ENCODE results near the gene ATOSA. TPM values are rescaled to one million over a fixed set of nuclear protein-coding genes. Genes with fewer than 3 reads are reported as not detected.

ATOSA gene, protein sequence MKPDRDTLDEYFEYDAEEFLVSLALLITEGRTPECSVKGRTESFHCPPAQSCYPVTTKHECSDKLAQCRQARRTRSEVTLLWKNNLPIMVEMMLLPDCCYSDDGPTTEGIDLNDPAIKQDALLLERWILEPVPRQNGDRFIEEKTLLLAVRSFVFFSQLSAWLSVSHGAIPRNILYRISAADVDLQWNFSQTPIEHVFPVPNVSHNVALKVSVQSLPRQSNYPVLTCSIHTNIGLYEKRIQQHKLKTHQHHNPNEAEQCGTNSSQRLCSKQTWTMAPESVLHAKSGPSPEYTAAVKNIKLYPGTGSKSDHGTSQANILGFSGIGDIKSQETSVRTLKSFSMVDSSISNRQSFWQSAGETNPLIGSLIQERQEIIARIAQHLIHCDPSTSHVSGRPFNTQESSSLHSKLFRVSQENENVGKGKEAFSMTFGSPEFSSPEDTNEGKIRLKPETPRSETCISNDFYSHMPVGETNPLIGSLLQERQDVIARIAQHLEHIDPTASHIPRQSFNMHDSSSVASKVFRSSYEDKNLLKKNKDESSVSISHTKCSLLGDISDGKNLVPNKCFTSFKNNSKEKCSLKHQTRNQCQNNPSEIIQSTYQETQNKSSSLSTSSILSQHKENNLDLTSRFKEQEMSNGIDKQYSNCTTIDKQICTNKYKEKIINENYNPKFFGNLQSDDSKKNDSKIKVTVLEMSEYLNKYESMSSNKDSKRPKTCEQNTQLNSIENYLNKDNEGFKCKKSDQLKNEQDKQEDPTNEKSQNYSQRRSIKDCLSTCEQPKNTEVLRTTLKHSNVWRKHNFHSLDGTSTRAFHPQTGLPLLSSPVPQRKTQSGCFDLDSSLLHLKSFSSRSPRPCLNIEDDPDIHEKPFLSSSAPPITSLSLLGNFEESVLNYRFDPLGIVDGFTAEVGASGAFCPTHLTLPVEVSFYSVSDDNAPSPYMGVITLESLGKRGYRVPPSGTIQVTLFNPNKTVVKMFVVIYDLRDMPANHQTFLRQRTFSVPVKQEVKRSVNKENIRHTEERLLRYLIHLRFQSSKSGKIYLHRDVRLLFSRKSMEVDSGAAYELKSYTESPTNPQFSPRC
- total RNA-seq: 42.0 TPM

GRCh38 chr15:52679232-52680040 is at the start of gene ATOSA:
ATOSA (minus strand) TSS chr15:52679388; CDS start chr15:52678021, 1,367 bp downstream.
- no peak for FAIRE-seq

DNA sequence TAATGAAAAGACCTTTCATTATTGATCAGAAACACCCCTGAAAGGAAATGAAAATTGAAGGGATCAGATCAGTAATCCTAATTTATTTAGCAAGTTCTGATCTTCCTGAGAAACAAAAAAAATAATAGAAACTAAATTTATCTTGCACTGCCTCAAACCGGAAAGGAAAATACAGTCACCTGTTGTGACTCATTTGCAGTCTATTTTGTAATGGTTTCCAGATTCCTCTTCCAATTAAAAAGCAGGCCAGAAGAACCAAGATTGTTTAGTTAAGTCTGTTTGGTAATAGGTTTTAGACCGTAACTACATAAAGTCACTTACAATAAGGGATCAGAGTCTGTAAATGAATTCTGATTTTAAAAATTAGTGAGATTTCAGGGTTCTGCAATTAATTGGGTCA is 49.7 kb upstream of the ATOSA start:
- FAIRE-seq: no peak
- DNase-seq (ENCODE audit: low spot score in 2 of 2): no peak

More at GRCh38 chr15:52679232-52680040, at the start of gene ATOSA:
- DNase-seq (ENCODE audit: low spot score in 2 of 2): peak; percentile 88 to 91

GRCh38 chr15:52727815-52728214 is 48.6 kb upstream of the ATOSA start:
- FAIRE-seq (no peak), DNase-seq (ENCODE audit: low spot score in 2 of 2) (no peak)

- FAIRE-seq: no peak
- DNase-seq (ENCODE audit: low spot score in 2 of 2): no peak
These were observed 47.0 kb upstream of the ATOSA start for GRCh38 chr15:52726195-52726594.

GRCh38 chr15:52718551-52718950 is 39.4 kb upstream of the ATOSA start:
- no peak for DNase-seq (ENCODE audit: low spot score in 2 of 2)
- no peak for FAIRE-seq

GRCh38 chr15:52717924-52718323 is 38.7 kb upstream of the ATOSA start:
- DNase-seq (ENCODE audit: low spot score in 2 of 2): no peak
- no peak for FAIRE-seq

- DNase-seq (ENCODE audit: low spot score in 2 of 2): no peak
- no peak for FAIRE-seq
These were observed 38.3 kb upstream of the ATOSA start for GRCh38 chr15:52717481-52717880.

- FAIRE-seq (no peak), DNase-seq (ENCODE audit: low spot score in 2 of 2) (no peak)
These were observed 37.3 kb upstream of the ATOSA start for GRCh38 chr15:52716536-52716935.

GRCh38 chr15:52715411-52715810 is 36.2 kb upstream of the ATOSA start:
- DNase-seq (ENCODE audit: low spot score in 2 of 2): no peak
- FAIRE-seq: no peak

DNA sequence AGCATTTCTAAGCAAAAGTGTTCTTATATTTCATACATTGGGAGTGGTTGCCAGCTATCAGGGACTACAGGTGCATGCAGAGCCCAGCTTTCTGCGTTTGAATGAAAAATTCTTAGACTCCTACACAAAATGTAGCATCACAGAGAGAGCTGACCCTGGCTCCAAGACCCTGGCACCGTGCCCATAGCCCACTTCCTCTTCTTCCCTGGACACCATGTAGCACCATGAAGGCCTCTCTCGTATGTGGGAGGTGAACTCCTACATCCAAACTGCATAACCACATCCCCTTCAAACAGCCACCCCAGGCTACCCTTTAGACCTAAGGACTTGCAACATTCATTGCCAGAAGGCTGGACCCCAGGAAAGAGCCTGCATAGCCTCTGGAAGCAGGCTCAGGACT is 35.8 kb upstream of the ATOSA start:
- FAIRE-seq: no peak
- DNase-seq (ENCODE audit: low spot score in 2 of 2): no peak

DNA sequence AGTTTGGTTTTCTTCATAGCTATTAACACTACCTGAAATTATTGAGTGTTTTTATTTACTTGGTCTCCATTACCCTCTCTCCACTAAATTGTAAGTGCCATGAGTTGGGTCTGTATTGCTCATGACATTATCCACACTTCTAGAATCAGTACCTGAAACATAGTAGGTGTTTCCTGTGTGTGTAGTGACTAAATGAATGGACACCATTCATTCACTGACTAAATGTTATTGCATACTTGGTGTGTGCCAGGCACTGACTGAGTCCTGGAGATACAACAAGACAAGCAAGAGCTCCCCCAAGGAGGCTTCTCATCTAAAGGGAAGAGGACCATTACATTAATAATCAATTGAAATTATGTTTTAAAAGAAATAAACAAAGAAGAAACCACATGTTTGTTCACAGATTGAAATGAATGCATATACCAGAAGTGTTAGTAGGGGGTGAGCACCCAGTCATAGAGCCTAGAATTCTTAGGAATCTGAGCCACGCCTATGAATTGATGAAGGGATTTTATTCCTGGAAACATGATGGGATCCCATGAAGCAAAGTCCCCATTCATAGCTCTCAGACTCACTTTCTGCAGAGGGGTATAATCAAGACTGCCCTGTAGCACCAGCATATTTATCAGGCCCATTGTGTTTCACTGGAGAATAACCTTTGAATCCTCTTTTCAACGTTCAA is 31.7 kb upstream of the ATOSA start:
- FAIRE-seq (no peak), DNase-seq (ENCODE audit: low spot score in 2 of 2) (no peak)

- DNase-seq (ENCODE audit: low spot score in 2 of 2): no peak
These were observed 31.0 kb upstream of the ATOSA start for GRCh38 chr15:52710050-52710707.

DNA sequence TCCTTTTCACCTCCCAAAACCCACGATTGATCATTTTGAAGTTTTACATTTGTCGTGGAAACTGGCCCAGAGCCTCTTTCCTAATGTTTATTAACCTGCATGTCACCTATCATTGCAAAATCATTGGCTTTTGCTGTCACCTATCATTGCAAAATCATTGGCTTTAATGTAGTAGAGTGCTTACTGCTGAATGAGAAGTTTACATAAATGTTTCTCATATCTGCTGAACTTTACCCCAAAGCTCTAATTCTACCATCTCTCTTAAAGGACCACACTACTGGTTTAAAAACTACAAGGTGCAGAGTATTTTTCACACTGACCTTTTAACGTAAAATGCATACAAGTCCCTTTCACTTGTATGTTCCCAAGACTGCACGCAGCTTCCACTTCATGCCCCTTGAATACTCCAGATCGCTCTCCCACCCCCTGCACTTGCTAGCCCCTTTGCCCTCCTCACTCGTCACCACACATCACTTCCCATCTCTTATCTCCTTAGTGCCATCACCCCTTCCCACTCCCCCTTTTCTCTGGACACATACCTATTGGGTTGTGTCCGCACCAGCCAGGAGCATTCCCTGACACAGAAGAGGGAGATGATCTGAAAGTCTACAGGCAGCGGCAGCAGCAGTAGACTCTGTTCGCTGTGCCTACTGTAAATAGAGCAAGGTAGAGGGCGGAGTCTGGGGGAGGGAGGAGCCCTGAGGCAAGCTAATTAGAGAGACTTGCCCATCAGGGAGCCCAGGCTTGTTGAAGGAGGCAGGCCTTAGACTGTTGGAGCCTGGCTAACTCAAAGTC is 30.2 kb upstream of the ATOSA start:
- no peak for DNase-seq (ENCODE audit: low spot score in 2 of 2)
- no peak for FAIRE-seq

More at GRCh38 chr15:52710050-52710707, 31.0 kb upstream of the ATOSA start:
- FAIRE-seq: no peak

GRCh38 chr15:52706091-52706490 is 26.9 kb upstream of the ATOSA start:
- DNase-seq (ENCODE audit: low spot score in 2 of 2): no peak
- no peak for FAIRE-seq

DNA sequence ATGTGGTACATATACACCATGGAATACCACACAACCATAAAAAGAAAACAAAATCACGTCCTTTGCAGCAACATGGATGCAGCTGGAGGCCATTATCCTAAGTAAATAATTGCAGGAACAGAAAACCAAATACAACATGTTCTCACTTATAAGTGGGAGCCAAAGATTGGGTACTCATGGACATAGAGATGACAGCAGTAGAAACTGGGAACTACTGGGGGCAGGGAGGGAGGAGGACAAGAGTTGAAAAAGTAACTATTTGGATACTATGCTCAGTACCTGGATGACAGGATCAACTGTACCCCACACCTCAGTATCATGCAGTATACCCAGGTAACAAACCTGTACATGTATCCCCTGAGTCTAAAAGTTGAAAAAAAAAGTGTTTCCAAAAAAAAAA is 23.2 kb upstream of the ATOSA start:
- DNase-seq (ENCODE audit: low spot score in 2 of 2): no peak
- no peak for FAIRE-seq

- DNase-seq (ENCODE audit: low spot score in 2 of 2) (no peak), FAIRE-seq (no peak)
These were observed 20.3 kb upstream of the ATOSA start for GRCh38 chr15:52699457-52699856.

- no peak for FAIRE-seq
These were observed 19.3 kb upstream of the ATOSA start for GRCh38 chr15:52698514-52698913.

GRCh38 chr15:52697051-52697450 is 17.9 kb upstream of the ATOSA start:
- FAIRE-seq: no peak
- DNase-seq (ENCODE audit: low spot score in 2 of 2): no peak

More at GRCh38 chr15:52698514-52698913, 19.3 kb upstream of the ATOSA start:
- DNase-seq (ENCODE audit: low spot score in 2 of 2): no peak

Measured in frontal cortex (tissue), 4 donors.